NCI-H2196 (cell line): ENCODE measurements around the gene SPINK6.

Source experiments
- DNase-seq: peaks from one replicate; lab custom pipeline; 2025; ENCODE audit not compliant: unreplicated experiment; lab: John Stamatoyannopoulos, UW

The SPINK6 gene

GRCh38 chr5:148221508-148221907 is 18.7 kb downstream of the SPINK6 start:
- no peak for DNase-seq

DNA sequence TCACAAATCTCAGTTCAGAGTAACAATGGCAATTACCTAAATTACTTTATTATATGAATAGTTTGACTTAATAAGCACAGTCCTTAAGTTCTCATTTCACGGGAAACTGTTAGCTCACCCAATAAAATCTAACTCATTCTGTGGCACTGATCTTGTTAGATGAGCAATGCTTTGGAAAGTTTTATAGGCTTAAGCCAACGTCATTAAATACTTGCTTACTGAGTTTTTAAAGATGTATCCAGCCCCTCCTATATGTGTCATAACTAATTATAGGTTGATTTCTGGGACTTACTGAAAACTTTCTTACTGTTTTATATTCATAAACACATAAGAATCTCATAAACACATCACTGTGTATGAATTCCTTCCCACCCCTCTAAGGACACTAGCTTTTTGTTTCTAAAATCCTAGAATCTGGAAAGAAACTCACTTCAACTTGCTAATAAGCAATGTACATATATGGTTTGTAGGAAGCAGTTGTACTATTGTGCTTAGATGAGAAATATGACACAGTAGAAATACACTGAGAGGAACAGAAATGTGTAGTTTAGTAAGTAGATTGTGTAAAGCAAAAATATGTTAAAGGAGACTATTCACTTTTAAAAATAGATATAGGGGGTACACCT is 21.4 kb downstream of the SPINK6 start:
- DNase-seq: no peak

DNA sequence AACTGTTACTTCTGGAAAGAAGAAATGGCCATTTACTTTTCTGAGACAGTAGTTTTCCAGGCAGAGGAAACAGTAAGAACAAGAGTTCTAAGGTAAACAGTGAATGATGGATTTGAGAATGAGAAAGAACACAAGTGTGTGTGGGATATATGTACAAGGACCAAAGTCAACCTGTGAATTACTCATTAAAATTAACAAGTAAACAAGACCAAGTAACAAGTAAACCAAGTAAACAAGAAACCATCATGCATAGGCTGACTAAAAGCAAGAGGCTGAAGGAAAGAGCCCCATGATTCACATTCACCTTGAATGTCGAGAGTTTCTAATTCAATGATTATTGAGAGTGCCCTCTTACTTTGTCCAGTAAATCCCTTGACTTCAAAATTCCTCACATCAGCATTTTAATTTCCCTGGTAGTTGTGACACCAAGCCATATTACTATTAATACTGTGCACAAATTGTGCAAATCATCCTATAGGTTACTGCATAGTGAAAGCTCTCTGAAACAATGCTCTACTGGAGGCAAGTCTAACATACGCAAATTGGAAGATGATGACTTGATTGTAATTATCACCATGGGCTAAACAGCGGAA is 25.6 kb downstream of the SPINK6 start:
- no peak for DNase-seq

GRCh38 chr5:148229840-148230239 is 27.0 kb downstream of the SPINK6 start:
- DNase-seq: no peak

DNA sequence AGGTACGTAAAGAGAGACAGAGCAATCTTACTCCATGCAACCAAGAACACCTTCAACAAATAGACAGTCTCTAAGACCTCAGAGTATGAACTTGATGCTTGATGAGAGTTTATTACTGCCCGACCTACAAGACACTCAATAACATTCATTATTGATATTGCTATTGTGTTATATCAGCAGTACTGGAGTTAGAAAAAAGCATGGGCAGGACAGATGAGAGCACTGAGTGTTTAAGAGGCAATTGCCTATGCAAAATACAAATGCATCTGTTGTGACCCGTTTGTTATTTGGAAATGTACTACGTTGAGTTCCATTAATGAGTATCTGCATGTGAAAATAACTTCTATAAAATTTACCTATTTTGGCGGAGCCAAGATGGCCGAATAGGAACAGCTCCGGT is 27.4 kb downstream of the SPINK6 start:
- no peak for DNase-seq

DNA sequence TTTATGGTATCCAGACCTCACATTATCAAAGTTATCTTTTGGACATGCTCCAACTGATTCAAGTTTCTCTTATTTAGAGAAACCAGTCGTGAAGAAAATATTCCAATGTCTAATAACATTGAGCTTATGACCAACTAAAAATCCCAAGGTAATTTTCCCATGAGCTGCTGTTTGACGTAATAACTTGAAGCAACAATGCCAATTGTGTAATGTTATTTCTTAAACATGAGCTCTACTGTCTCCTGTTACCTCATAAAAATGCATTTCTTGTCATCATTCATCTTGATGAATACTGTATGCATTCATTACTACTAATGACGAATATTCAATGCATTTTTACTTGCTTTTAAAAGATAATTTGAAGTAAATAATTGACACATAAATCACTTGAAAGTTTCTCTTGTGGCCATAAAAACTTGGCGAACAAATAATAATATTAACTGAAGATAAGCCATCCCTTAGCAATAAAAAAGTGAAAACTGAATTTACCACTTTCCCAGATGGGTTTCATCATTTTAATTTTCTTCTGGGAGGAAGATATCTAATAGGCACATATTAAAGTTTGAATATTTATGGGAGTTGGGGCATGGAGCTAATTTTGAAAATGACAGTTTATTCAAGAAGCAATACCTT is 35.1 kb downstream of the SPINK6 start:
- no peak for DNase-seq

GRCh38 chr5:148238418-148238794 is 35.6 kb downstream of the SPINK6 start, which contains the start of gene MARCOL:
Gene MARCOL, plus strand, starts transcription at chr5:148238525. Its CDS starts 73 bp downstream, at chr5:148238598.
- no peak for DNase-seq

DNA sequence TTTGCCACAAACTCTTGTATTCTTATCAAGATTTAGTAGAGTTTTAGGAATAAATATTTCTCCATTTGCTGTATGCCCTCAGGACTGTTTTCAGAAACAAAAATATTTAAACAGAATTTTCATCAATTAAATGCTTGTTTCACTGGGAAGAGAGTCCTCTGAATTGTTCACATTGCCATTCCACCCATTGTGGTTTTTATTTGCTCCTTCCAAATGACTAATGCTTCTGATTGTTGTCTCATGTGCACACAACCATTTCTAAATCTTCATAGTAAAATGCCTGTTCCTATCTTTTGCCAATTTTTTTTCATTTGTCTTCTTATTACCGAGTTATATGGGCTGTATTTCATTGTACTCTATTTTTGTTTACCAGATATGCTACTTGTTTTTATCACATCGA is 46.1 kb downstream of the SPINK6 start:
- DNase-seq: no peak

DNA sequence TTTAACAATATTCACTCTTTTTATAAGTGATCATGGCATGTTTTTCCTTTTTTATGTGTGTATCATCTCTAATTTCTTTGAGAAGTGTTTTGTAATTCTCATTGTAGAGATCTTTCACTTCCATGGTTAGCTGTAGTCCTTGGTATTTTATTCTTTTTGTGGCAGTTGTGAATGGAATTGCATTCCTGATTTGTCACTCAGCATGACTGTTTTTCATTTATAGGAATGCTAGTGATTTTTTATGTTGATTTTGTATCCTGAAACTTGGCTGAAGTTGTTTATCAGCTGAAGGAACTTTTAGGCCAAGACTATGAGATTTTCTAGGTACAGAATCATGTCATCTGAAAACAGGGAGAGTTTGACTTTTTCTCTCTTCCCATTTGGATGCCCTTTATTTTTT is 52.6 kb downstream of the SPINK6 start:
- no peak for DNase-seq

GRCh38 chr5:148259288-148259687 is 56.4 kb downstream of the SPINK6 start:
- DNase-seq: no peak

DNA sequence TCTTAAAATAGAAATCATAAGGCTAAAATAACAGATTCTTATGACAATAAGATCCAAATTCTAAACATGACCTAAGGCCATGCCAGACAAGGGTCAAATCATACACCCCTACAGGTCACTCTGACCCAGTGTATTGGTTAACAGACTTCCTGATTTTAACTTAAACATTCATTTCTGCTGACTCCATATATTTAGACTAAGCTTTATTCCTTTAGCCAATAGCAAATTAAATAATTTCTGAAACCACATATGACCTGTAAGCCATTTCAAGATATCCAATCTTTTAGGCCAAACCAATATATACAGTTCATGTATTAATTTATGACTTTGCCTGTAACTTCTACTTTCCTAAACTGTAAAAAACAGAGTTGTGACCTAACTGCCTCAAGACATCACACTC is 58.4 kb downstream of the SPINK6 start:
- DNase-seq: no peak
